Measurements from ENCODE around the gene CYB5R2.

CYB5R2 gene

DNA sequence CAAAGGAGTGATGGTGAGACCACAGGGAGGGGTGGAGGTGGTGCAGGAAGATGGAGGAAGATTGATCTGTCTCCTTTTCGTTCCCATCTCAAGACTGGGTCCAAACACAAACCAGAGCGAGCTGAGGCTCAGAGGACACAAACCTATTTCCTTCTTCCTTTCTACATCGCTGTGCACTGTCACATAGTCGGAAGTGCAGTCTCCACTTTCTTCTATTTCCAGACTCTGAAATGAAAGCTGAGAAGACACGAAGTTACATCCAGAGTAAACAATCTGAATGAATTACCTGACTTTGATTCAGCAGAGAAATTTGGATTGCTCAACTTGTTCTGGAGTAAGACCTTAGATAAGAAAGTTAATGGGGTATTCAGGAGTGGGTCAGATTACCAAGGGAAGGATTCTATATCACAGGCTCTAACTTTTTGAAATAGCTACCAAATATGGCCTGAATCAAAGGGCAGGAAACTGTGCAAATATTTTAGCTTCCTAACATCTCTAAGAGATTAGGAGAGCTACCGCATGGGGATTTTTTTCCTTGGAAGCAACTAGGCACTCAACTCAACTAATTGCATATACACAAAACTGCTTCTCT lies 18.6 kb upstream of the CYB5R2 start:
- TF ChIP-seq CTCF (conservative IDR thresholded peaks at IDR 0.05), result no peak
- no peak overlapping the region for H3K27ac ChIP-seq

DNA sequence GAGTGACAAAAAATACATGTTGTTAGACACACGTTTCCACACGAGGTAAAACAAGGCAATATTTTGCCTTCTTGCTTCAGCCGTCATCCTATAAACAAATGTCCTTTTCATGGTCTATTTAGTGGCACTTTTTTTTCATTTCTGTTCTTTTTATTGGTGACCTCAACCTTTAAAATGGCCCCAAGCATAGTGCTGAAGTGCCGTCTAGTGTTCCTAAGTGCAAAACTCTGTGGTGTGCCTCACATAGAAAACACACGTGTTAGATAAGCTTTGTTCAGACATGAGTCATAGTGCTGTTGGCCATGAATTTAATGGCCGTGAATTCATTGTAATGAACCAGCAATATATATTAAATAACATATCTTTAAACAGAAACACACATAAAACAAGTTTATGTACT lies 17.3 kb upstream of the CYB5R2 start:
- no peak for TF ChIP-seq CTCF (conservative IDR thresholded peaks at IDR 0.05)
- H3K27ac ChIP-seq, result no peak overlapping the region

DNA sequence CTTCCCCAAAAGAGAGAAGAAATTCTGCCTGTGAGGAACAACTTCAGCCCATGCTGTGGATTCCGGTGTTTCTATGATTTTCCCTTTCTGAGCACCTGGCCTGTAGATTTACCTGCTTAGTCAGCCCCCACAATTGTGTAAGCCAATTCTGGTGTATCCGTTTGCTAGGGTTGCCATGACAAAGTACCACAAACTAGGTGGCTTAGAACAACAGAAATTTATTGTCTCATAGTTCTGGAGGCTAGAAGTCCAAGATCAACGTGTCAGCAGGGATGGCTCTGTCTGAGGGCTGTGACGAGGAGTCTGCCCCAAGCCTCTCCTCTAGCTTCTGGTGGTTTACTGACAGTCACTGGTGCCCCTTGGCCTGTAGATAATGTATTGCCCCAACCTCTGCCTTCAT lies 15.9 kb upstream of the CYB5R2 start:
- H3K27ac ChIP-seq, result no peak overlapping the region
- TF ChIP-seq CTCF (conservative IDR thresholded peaks at IDR 0.05), result no peak

DNA sequence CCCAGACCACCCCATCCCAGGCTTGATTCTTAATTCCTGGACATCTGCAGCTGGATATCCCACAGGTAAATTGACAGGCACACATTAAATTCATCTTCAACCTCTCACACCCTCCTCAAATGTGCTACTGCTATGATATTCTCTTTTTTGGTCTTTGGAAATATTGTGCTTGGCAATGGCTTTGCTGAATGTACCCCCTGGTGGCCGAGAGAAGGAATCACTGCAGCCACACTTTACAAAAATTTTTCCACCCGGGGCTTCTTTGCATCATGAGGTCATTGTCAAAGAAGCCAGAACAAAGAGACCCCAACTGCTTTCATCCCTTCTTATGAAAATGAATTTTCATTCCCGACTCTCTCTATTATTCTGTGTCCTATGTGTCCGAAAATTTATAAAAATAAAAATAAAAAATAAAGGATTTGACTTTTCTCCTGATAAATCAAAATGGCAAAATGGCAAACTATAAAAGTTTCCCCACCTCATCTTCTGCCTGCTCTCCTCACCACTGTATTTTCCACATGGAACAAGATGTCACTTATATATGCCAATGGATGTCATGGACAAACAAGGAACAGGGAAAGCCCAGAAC lies 15.0 kb upstream of the CYB5R2 start:
- no peak overlapping the region for H3K27ac ChIP-seq
- TF ChIP-seq CTCF (conservative IDR thresholded peaks at IDR 0.05), result peak; percentile 90

- no peak overlapping the region for H3K27ac ChIP-seq
- TF ChIP-seq CTCF (conservative IDR thresholded peaks at IDR 0.05), result no peak
Observed at GRCh38 chr11:7687386-7687785, 14.1 kb upstream of the CYB5R2 start.

- no peak overlapping the region for H3K27ac ChIP-seq
- TF ChIP-seq CTCF (conservative IDR thresholded peaks at IDR 0.05), result no peak
Observed at GRCh38 chr11:7686761-7687160, 13.5 kb upstream of the CYB5R2 start.

DNA sequence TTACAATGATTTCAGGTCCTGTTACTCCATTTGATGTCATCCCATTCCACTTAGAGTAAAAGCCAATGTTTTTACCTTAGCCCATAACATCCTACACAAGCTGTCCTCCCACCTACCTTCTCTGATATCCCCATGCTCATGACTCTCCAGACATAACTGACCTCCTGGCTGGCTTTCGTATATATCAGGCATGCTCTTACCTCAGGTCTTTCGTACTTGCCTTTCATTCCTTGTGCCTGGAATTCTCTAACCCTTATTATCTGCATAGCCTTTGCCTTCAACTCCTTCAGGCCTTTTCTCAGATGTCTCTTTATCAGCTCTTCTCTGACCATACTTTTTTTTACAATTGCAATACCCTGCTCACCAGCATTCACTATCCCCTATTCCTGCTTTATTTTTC lies 10.3 kb upstream of the CYB5R2 start:
- no peak overlapping the region for H3K27ac ChIP-seq
- TF ChIP-seq CTCF (conservative IDR thresholded peaks at IDR 0.05), result no peak
